ENCODE data around the gene CXorf49.

- no peak for TF ChIP-seq GATA2 (IDR thresholded peaks at IDR 0.05; ENCODE audit: low read depth, low read length)
- no peak for TF ChIP-seq GATA3 (IDR thresholded peaks at IDR 0.05; ENCODE audit: low read depth, low read length)
Observed at GRCh38 chrX:71665747-71666146, 52.3 kb downstream of the CXorf49 start.
